GM19099 (cell line): Measurements from ENCODE around the gene TUBGCP3.

Experiments
- POLR2A ChIP-seq: IDR thresholded peaks from 3 replicates; pipeline ENCODE4 v1.6.1; 2011; ENCODE audit warnings: low read depth; ENCODE audit not compliant: insufficient read length; ENCODE audit errors: extremely low read depth

TUBGCP3 gene

DNA sequence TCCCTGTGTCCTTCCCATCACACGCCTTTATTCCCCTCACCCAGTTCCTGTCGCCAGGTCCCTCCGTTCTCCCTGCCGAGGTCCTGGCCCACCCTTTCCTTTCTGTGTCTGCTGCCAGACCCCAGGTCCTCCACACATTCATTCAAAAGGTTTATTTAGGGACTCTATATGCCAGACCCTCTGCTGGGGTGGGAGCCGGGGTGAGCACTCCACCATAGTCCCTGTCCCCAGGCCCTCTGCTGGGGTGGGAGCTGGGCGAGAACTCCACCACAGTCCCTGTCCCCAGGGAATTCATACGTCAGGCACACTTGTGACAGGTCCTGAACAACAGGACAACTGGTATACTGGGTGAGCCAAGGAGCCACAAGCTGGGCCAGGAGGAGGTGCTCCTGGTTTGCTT is 34.4 kb upstream of the TUBGCP3 start:
- TF ChIP-seq POLR2A: no peak

DNA sequence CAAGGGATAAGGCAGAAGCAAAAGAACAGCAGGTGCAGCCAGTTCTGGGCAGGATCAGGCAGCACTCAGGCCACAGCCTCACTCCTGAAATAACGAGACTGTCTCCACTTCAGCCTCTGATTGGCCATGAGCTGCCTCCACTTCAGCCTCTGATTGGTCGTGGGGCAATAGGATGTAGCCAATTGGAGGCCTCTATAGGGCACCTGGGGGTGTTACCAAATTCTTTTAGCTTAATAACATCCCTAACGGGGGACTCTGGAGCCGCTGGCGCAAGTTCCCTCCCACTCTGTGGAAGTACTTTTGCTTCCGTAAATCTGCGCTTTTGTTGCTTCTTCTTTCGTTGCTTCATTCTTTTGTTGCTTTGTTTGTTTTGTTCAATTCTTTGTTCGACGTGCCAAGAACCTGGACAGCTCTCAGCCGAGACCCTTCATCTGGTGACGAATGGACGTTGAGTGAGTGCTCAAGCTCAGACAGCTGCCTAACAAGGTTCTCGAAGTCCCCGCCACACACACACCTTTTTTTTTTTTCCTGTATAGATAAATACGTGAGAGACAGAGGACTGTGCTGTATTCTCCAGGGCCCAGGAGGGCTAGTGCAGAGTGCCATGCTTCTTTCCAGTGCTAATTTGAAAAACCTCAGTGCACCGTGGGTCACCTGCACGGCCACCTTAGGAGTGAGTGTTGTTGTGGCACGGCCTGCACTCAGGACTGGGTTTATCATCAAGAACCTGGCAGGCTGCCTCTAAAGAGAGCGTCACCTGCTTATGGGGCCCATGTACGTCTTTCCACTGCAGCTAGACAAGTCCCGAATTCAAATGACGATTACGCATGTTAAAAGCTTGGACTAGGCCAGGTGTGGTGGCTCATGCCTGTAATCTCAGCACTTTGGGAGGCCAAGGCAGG is 32.0 kb upstream of the TUBGCP3 start:
- TF ChIP-seq POLR2A: no peak

DNA sequence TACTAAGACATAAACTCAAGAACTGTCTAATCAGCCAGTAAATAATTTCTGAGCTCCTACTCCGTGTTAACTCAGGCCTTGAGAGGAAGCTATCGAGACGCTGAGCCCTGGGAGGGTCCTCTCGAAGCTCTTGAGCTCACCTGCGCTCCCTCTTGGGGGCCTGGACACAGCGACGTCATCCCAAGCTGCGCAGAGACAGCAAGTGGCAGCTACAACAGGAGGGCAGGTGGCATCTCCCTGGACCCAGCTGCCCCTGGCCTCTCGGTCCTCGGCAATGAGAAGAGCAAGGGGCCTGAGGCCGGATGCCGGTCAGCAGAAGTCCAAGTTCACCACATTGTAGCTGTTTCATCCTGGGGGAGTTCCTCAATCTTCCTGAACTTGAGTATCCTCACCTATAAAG is 30.5 kb upstream of the TUBGCP3 start:
- no peak for TF ChIP-seq POLR2A

DNA sequence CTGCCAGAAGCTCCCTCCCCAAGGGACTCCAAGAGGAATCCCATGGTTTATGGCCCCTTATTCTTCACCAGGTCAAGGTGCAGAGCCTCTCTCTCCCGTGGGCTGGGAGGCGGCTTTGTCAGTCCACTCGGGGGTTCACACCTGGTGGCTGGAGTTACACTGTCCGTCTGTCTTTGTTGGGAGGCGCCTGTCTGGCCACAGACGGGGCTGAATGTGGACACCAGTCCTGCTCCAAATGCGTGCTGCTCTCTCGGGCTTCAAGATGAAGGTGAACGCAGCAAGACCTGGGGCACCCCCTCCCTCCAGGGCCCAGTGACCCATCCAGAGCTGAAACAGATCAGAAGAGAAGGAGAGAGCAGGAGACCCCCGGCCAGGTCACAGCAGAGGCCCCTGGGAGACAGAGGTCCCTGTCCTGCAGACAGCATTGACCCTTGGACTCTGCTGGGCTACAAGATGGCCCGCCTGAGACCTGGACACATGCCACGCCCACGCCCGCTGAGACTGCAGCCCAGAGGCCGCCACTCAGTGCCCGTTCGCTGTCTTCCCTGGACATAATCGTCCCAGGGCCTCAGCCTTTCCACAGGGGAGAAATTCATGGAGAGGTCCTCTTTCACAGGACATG is 29.9 kb upstream of the TUBGCP3 start:
- no peak for TF ChIP-seq POLR2A

DNA sequence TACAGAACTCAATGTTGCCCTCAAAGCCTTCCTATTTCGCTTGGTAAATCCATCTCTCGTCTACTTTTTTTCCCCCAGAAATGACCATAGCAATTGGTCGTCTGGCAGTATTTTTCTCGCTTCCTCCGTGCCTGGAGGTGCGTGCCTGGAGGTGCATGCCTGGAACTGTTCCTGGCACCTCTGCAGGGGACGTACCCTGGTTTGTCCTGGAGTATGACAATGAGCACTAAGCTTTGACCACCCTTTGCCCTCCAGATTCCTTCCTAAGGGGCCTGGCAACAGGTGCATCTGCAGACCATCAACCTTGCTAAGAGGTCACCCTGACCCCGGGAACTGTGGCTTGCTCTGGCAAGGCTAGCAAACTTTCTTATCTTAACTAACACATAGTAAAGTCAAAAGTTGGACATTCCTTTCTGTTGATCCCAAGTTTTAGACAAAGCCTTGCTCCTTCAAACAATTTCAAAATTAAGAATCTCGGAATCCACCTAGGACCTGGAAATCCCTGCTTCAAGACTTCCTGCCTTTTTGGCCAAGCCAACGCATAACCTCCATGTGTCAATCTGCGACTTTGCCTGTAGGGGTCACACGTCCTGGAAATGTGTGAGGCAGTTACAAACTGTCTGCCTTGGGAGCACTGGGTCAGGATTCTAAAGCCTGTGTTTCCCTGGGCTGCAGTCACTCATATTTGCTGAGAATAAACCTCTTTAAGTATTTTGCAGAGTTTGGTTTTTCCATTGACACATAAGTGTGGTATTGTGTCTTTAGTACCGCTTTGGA is 28.8 kb upstream of the TUBGCP3 start:
- no peak for TF ChIP-seq POLR2A

DNA sequence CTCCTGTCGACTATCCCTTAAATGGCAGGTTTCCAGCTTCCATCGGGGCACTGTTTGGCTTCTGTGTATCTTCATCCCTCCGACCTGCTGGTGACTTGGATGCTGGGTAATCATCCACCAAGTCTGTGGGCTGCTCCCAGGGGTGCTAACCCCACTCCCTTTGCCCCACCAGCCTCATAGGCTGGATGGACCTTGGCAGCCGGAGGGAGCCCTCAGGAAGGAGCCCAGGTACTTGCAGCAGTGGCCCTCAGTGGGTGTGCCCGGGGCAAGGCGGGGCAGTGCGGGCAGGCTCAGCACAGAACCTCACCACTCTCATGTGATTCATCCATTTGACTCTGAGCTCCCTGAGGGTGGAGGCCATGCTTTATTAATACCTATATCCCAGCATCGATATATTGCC is 27.4 kb upstream of the TUBGCP3 start:
- TF ChIP-seq POLR2A: no peak

DNA sequence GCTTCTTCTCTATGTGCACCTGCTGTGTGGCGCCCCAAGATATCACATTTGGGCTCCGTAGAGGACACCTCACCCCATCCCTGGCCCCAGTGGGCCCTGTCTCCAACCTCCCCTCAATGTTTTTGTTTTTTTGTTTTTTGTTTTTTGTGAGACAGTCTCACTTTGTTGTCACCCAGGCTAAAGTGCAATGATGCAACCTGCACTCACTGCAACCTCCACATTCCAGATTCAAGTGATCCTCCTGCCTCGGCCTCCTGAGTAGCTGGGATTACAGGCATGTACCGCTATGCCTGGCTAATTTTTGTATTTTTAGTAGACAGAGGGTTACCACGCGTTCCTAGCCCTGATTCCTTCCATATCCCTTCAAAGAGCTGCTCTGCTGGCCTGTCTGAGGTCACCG is 26.9 kb upstream of the TUBGCP3 start:
- no peak for TF ChIP-seq POLR2A

DNA sequence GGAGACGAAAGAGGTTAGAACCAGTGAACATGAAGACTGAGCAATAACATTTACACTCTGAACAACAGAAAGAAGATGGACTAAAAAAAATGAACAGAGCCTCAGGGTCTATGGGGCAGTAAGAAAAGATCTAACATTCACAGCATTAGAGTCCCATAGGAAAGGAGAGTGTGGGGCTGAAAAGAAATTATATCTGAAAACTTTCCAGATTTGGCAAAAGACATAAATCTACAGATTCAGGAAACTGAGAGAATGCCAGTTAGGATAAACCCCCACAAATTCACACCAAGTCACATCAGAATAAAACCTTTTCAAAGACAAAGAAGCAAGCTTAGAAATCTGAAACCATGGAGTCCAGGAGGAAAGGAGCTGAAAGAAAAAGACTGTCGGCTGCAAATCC is 20.3 kb upstream of the TUBGCP3 start:
- no peak for TF ChIP-seq POLR2A

DNA sequence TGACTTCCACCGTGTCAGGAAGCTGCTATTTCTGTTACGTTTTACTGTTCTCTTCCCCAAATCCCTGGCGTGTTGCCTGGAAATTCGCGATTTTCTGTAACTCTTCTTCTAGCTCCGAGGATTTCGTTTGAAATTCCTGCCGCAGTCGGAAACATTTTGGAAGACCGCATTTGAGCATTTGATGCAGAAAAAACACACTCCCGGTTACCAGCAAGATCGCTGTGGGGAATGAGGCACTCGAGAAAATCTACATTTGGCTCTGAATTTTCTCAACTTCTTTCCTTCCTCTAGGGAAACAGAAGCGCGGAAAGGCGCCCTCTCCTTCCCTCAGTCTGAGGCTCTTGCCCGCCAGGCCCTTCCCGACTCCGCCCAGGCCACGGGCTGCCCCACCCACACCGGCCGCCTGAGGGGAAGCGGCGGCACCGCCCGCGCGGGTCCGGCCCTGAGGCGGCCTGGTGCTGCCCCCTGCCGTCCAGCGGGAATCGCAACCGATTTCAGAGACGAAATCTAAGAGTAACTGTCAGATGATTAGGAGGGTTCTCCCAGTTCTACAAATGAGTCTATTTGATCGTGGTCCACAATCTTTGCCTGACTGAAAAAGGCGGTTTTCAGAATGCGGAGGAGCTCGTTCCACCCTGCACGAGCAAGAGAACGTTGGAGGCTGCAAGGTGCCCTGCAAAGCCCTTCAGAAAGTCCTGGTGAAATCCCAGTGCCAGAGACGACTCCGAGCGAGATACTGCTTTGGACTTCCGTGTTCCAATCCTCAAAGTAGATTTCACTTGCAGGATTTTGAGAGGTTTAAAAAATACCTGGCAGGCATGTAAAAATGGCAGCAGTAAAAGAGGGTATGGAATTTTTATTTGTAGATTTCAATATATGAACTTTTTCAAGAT is 18.4 kb upstream of the TUBGCP3 start:
- TF ChIP-seq POLR2A: no peak

DNA sequence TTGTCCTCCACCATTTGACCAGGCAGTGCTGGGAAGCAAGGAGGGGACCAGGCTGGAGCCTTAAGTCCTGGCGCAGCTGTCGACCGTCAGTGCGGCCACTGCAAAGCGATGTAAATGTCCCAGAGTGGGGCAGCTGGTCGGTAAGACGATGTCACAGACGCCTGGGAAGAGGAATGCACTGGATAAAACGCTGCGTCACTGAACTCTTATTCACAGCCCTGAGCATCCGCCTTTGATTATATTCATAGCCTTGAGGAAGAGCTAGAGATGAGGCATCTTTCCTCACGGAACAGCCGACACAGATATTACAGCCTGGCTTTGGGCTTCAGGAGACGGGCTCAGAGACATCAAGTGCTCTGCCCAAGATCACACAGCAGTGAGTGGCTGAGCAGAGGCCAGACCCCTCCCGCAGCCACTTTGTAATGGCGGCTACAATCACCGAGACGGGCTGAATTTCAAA is 17.6 kb upstream of the TUBGCP3 start:
- no peak for TF ChIP-seq POLR2A

DNA sequence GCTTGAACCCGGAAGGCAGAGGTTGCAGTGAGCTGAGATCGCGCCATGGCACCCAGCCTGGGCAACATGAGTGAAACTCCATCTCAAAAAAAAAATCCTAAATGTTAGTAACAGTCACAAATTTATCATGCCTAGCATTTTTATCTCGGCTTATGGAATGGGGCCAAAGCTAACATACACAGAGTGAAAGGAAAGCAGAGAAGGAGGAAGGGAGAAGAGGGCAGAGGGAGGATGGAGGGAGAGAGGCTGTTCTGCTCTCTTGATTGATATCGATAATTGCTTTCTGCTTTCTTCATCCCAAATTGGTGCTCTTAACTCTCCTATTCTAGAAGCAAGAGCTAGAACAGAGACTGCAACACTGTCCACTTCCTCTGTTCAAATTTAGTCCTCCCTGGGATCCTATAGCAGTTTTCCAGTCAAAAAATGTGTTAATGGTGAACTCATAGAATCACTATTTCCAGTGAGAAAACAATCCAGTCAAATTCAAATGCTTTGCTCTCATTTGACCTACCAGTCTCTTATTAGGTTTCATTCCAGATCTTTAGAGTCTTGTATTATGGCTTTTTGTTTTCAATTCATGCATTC is 15.8 kb upstream of the TUBGCP3 start:
- TF ChIP-seq POLR2A: no peak

DNA sequence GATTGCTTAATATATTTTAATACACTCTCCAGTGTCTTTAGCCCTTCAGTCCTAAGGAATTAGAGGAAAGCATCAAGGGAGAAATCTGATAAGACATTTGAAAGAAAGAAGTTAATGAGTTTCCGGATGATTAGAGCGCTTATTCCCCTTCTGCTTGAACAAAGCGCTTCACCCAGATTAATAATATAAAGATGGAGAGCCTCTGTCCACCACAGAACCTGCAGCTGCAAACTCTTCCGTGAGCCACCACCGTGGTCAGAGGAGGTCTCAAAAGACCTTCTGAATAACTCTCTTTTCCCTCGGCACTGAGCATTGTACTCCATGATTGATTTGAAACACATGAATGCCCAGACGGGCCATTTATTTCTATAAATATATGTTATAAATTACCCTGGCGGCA is 14.2 kb upstream of the TUBGCP3 start:
- no peak for TF ChIP-seq POLR2A

DNA sequence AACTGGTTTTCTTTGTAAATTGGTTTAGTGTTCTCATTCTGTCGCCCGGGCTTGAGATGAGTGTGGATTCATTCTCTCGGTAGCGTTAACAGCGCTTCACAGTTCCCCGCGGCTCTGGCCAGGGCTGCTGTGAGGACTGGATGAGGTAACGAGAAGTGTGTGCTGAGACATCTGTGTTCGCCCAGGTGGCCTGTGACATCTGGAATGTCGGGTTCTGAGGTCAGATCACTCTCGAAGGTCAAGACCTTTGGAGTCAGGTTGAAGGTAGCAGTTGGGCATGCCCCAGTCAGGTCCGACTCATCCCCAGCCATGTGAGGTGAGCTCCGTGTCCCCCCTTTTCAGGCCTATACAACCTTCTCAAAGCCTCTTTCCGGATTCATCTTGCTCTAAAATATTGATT is 13.4 kb upstream of the TUBGCP3 start:
- TF ChIP-seq POLR2A: no peak

DNA sequence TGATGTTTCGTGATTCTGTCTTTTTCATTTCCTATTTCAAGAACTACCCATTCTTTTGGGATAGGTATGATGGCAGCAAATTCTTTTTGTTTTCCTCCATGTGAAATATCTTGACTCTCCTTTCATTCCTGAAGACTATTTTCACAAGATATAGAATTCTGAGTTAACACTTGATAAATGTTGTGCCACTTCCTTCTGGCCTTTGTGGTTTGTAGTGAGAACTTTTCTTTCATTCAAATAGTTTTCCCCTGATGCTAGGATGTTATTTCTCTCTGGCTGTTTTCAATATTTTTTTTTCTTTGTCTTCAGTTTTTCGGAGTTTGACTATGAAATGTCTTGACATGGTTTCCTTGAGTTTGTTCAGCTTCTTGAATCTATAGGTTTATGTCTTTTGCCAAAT is 8.3 kb upstream of the TUBGCP3 start:
- no peak for TF ChIP-seq POLR2A
